K562 (cell line): ENCODE results near the gene RNASE8. TPM values are rescaled to one million over a fixed set of nuclear protein-coding genes. Genes with fewer than 3 reads are reported as not detected.

Experiments used
- CHD2 ChIP-seq: IDR thresholded peaks from 2 replicates; pipeline ENCODE4 v1.6.1; 2011; ENCODE audit warnings: low read depth, low read length
- CHD7 ChIP-seq: fragments of 200-600 bp; sonication (generic); IDR thresholded peaks from one replicate; pipeline ENCODE4 v1.6.1; 2012; ENCODE audit warnings: mild to moderate bottlenecking, low read depth, low read length, inconsistent platforms
- ELK1 ChIP-seq: sonication (generic); formaldehyde crosslinking; IDR thresholded peaks from 2 replicates; pipeline ENCODE4 v1.8.1; 2022; ENCODE audit warnings: missing genetic modification reagents
- FIP1L1 ChIP-seq: fragments of 200-400 bp; formaldehyde crosslinking; IDR thresholded peaks from 2 replicates; pipeline ENCODE4 v1.6.1; 2018; ENCODE audit warnings: mild to moderate bottlenecking, low read depth, low read length; ENCODE audit not compliant: poor library complexity, severe bottlenecking
- PHB ChIP-seq: fragments of 250-450 bp; sonication (Bioruptor Pico); IDR thresholded peaks from 2 replicates; pipeline ENCODE4 v1.5.0; 2021
- PHF21A ChIP-seq: fragments of 450-650 bp; IDR thresholded peaks from 2 replicates; pipeline ENCODE4 v1.6.1; 2017; ENCODE audit warnings: low read depth, borderline replicate concordance
- PML ChIP-seq: IDR thresholded peaks from 2 replicates; pipeline ENCODE4 v1.6.1; 2012; ENCODE audit warnings: low read length, inconsistent platforms
- REST ChIP-seq, 2 experiments: fragments of 450-650 bp; formaldehyde crosslinking in 1 of 2; IDR thresholded peaks; 2 replicates each; pipeline versions ENCODE4 v1.4.0 to v1.6.1; 2014 to 2020; ENCODE audit warnings: mild to moderate bottlenecking in 2 of 2, borderline replicate concordance in 1 of 2, low read depth in 1 of 2
- polyA plus RNA-seq, 8 experiments: library from polyadenylated mRNA; depleted of rRNA in 4 of 8; stranded (reverse) in 5 of 8; unstranded in 3 of 8; fragments of >200 nt; fragmentation: Nextera tagmentation in 2 of 8; fragmentation: Illumina TruSeq in 1 of 8; extraction: Ambion mirVana in 2 of 8; extraction: Trizol in 1 of 8; gene quantifications; 2 replicates each; pipeline versions ENCODE4 v1.2.1 to v1.2.3, GENCODE V29; 2011 to 2014; ENCODE audit warnings: inconsistent platforms in 1 of 8, missing spikeins in 1 of 8
- total RNA-seq, 7 experiments: library from RNA; depleted of rRNA in 6 of 7; stranded (reverse); fragments of >200 nt in 6 of 7; fragmentation: Illumina TruSeq in 2 of 7; extraction: Trizol in 2 of 7; gene quantifications; 2 replicates each; pipeline versions ENCODE4 v1.2.1 to v1.2.3, GENCODE V29; 2011 to 2021; ENCODE audit warnings: low replicate concordance in 1 of 7

Gene RNASE8
- total and polyA plus RNA-seq, 9 of the 15 experiments (the other 6 are each of a cell fraction or from before 2014, with no cell fraction given), result not detected

- no peak for TF ChIP-seq REST (IDR thresholded peaks at IDR 0.05; ENCODE audit: borderline replicate concordance)
- TF ChIP-seq REST (CRISPR knock-in tag; IDR thresholded peaks at IDR 0.05; ENCODE audit: low read depth), result no peak
- no peak for TF ChIP-seq CHD2
- TF ChIP-seq PHF21A, result no peak
- no peak for TF ChIP-seq PML
- no peak for TF ChIP-seq FIP1L1
- no peak for TF ChIP-seq CHD7
- TF ChIP-seq PHB, result no peak
- no peak for TF ChIP-seq ELK1
Measured at GRCh38 chr14:21078287-21078686, 20.7 kb downstream of the RNASE8 start (continued).
